ENCODE results near the gene FBF1. TPM values are rescaled to one million over a fixed set of nuclear protein-coding genes. Genes with fewer than 3 reads are reported as not detected.

FBF1 gene, protein sequence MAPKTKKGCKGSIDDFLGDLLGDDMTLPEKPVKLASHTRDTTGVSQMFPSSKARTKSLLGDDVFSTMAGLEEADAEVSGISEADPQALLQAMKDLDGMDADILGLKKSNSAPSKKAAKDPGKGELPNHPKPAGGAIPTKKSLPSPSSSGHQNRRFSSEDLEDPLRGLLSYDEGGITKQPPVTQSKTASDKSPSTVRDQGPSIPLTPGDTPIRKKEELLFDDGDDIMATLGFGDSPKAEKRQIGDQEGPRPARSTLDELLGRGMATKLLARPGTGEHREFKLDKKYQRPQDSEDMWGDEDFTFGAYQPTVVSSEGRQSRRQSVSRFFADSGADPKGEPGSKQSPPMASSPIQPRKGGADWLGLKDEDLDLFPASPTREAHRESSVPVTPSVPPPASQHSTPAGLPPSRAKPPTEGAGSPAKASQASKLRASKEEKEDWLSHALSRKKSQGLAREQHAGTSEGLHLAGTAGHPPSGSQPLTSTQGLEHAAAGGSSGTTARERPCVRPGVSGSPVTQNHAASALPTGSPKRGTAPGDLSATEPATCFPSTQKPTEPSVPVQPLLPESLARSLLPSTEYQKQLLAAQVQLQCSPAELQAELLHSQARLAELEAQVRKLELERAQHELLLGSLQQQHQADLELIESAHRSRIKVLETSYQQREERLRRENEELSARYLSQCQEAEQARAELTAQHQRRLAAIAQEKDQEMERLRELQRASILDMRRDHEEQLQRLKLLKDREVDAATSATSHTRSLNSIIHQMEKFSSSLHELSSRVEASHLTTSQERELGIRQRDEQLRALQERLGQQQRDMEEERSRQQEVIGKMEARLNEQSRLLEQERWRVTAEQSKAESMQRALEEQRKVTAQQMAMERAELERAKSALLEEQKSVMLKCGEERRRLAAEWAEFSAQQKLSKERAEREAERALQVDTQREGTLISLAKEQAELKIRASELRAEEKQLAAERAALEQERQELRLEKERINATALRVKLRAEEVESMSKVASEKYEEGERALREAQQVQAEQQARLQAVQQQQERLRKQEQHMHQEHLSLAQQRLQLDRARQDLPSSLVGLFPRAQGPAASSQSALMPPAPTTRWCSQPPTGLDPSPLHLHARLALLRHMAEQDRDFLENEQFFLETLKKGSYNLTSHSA
- total RNA-seq = 10 to 100 TPM in 2 of 4 donors, 1 to 10 TPM in 2; 7.8 to 15.0 (median 10.4) TPM

DNA sequence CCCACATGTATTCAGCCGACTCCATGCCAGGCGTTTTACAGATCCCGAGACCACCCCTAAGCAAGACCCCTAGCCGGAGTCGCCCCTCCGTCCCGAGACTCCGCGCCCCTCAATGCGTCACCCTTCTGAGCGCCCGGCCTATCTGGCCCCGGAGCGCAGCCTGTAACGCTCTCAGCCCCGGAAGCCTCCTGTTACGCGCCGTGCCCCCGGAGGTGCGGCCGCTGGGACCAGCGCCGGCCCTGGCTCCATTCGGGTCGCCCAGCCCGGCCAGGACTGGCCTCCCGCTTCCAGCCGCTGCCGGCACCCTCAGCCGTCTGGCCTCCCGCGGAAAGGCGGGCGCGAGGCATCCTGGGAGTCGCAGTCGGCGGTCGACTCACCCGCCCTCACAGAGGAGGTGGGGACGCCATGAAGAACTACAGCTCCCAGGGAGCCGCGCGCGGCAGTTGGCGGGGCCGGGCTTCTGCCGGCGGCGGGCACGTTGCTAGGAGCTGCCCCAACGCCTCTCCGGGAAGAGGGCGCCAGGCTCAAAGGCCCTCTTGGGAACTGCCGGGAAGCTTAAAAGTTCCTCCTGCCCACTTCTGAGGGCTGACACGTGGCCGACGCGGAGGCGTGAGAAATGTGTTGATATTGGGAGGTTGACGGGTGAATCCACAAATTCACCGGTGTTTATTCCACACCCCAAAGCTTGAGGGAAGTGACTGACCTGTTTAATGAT is at the start of gene FBF1:
Gene FBF1, minus strand, starts transcription at position 316 of the 715 bp plus-strand sequence. CDS start 2,893 bp downstream, outside the sequence.
- Histone ChIP-seq H3K4me1 (peaks cover 10 to 17% (median 13%) of the 10 kb centered on the region in 4 donors), H3K27ac (replicated peaks in 1 of 4) (peak within 1 kb of the TSS; percentile 73 to 86 (median 80)), H3K4me3 (peak within 1 kb of the TSS; percentile 66 to 90 (median 81)), H3K27me3 (no peaks in the 10 kb centered on the region), H3K36me3 (peaks cover 0 to 25% (median 15%) of the 10 kb centered on the region in 4 donors), H3K9me3 (no peaks in the 10 kb centered on the region)
- TF ChIP-seq POLR2A (IDR thresholded peaks at IDR 0.05; ENCODE audit: low read depth) = peak; percentile 78
- TF ChIP-seq, protein P1, sequence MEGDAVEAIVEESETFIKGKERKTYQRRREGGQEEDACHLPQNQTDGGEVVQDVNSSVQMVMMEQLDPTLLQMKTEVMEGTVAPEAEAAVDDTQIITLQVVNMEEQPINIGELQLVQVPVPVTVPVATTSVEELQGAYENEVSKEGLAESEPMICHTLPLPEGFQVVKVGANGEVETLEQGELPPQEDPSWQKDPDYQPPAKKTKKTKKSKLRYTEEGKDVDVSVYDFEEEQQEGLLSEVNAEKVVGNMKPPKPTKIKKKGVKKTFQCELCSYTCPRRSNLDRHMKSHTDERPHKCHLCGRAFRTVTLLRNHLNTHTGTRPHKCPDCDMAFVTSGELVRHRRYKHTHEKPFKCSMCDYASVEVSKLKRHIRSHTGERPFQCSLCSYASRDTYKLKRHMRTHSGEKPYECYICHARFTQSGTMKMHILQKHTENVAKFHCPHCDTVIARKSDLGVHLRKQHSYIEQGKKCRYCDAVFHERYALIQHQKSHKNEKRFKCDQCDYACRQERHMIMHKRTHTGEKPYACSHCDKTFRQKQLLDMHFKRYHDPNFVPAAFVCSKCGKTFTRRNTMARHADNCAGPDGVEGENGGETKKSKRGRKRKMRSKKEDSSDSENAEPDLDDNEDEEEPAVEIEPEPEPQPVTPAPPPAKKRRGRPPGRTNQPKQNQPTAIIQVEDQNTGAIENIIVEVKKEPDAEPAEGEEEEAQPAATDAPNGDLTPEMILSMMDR (IDR thresholded peaks at IDR 0.05) = peak in 1 of 3 experiments; percentile 8
- no peak for TF ChIP-seq EP300 (IDR thresholded peaks at IDR 0.05)
- peak; percentile 95 to 98 for TF ChIP-seq POLR2AphosphoS5 (IDR thresholded peaks at IDR 0.05)
- 0% methylated on average over 27 of the region's 63 CpGs for WGBS
- intact Hi-C loops (cut with DNase I) = loop anchor here (5.0 kb wide), 1 partner anchor 41 kb away; no protein-coding TSS in a partner anchor
- peak; percentile 97 for DNase-seq (ENCODE audit: extremely low spot score)

DNA sequence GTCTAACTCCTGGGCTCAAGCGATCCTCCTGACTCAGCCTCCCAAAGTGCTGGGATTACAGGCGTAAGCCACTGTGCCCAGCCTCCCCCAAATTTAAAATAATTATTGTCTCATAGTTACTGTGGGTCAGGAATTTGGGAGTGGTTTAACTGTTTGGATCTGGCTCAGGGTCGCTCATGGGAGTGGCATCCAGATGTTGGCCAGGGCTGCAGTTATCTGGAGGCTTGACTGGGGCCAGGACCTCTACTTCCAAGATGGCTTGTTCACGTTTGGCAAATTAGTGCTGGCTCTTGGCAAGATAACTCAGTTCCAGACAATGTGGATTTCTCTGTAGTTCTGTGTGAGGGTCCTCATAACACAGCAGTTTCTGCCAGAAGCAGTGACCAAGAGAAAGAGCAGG is 46.2 kb upstream of the FBF1 start:
- TF ChIP-seq, protein P1 (IDR thresholded peaks at IDR 0.05) = no peak
- TF ChIP-seq POLR2AphosphoS5 (IDR thresholded peaks at IDR 0.05) (no peak), POLR2A (IDR thresholded peaks at IDR 0.05; ENCODE audit: low read depth) (no peak), EP300 (IDR thresholded peaks at IDR 0.05) (no peak)
- H3K36me3 ChIP-seq = peaks cover 7 to 9% (median 8%) of the 10 kb centered on the region in 4 donors
- H3K27me3 ChIP-seq = no peaks in the 10 kb centered on the region
- 80% methylated on average over 4 of the region's 4 CpGs for WGBS
- no peaks in the 10 kb centered on the region for H3K9me3 ChIP-seq
- no peak overlapping the region for H3K27ac ChIP-seq (replicated peaks in 1 of 4)
- DNase-seq (ENCODE audit: extremely low spot score) = no peak
- H3K4me1 ChIP-seq = peaks cover 0 to 9% (median 4%) of the 10 kb centered on the region in 4 donors
- no peak overlapping the region for H3K4me3 ChIP-seq
- intact Hi-C loops (cut with DNase I) = no loop called here

DNA sequence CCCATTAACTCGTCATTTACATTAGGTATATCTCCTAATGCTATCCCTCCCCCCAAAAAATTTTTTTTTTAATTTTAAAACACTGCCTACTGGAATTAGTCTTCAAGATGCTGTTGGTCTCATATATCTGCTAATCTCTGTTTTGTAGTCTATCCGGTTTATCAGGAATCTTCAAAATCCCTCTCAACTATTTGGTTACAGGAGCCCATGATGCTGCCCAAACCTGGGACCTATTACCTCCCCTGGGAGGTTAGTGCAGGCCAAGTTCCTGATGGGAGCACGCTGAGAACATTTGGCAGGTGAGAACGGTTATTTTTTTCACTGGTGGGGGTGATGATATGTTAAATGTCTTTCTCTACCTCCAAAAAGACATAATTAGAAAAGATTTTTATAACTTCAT is 45.1 kb upstream of the FBF1 start:
- WGBS = 89% methylated on average over 4 of the region's 4 CpGs
- Histone ChIP-seq H3K36me3 (no peaks in the 10 kb centered on the region), H3K4me3 (no peak overlapping the region), H3K27ac (replicated peaks in 1 of 4) (no peak overlapping the region), H3K27me3 (no peaks in the 10 kb centered on the region), H3K9me3 (no peaks in the 10 kb centered on the region), H3K4me1 (peaks cover 0 to 9% (median 4%) of the 10 kb centered on the region in 4 donors)
- DNase-seq (ENCODE audit: extremely low spot score) = no peak
- TF ChIP-seq POLR2AphosphoS5 (IDR thresholded peaks at IDR 0.05) = no peak
- intact Hi-C loops (cut with DNase I) = no loop called here

DNA sequence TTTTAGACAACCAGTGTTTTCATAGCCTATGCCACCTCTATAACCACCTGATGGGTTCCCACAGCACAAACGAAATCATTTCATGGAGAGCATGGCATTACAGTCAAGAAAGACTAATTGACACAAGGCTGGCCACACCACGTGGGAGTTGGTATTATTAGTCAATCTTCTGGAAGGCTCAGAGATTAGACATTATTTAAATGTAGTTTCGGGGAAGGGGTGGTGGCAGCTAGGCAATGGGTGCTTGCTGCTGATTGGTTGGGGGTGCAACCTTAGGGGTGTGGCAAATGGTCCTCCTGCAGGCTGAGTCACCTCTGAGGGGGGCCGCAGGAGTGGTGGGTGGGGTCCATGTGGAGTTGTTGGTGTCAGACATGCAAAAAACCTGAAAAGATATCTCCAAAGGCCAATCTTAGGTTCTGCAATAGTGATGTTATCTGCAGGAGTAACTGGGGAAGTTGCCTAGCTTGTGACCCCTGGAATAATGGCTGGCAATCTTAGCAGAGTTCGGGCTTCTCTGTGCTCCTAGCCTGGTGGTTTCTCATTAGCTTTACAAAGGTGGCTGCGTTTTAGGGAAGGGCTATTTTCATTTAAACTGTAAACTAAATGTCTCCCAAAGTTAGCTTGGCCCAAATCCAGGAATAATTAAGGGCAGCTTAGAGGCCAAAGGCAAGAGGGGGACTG is 42.8 kb upstream of the FBF1 start:
- Histone ChIP-seq H3K4me1 (peaks cover 8 to 21% (median 13%) of the 10 kb centered on the region in 4 donors), H3K9me3 (no peaks in the 10 kb centered on the region), H3K4me3 (no peak overlapping the region), H3K27ac (replicated peaks in 1 of 4) (peak overlapping the region in 1 of 4 donors; percentile 42), H3K36me3 (no peaks in the 10 kb centered on the region), H3K27me3 (no peaks in the 10 kb centered on the region)
- intact Hi-C loops (cut with DNase I) = loop anchor here (5.0 kb wide), 1 partner anchor 41 kb away; the partner anchor contains the start of gene FBF1
- WGBS = 66% methylated on average over 6 of the region's 6 CpGs
- TF ChIP-seq POLR2A (IDR thresholded peaks at IDR 0.05; ENCODE audit: low read depth) = no peak
- no peak for TF ChIP-seq EP300 (IDR thresholded peaks at IDR 0.05)
- no peak for DNase-seq (ENCODE audit: extremely low spot score)

All from esophagus muscularis mucosa (tissue), 4 donors.